Liver (tissue), 9 donors: ENCODE measurements around the gene SLC25A2. TPM values are rescaled to one million over a fixed set of nuclear protein-coding genes. Genes with fewer than 3 reads are reported as not detected.

Experiments
- DNase-seq: peaks from one replicate; pipeline ENCODE4 v3.0.0-alpha.2; 2017; ENCODE audit warnings: low spot score
- H3K27ac ChIP-seq, 2 donors: one replicate each; pipeline ENCODE4 v1.7.0; 2013; ENCODE audit warnings: inconsistent platforms in 2 of 2, low read length in 2 of 2, control low read depth in 1 of 2, low read depth in 1 of 2, mild to moderate bottlenecking in 1 of 2
- H3K27me3 ChIP-seq, 4 donors: one replicate each; pipeline versions ENCODE4 v1.6.1 to v1.7.0; 2013; ENCODE audit warnings: low read length in 3 of 4, inconsistent platforms in 1 of 4, mild to moderate bottlenecking in 1 of 4, moderate library complexity in 1 of 4; ENCODE audit not compliant: control insufficient read depth in 4 of 4, insufficient read depth in 4 of 4
- H3K36me3 ChIP-seq, 4 donors: one replicate each; pipeline versions ENCODE4 v1.6.1 to v1.7.0; 2013; ENCODE audit warnings: low read length in 3 of 4, mild to moderate bottlenecking in 3 of 4, low read depth in 1 of 4, moderate library complexity in 1 of 4; ENCODE audit not compliant: control insufficient read depth in 4 of 4, insufficient read depth in 3 of 4
- H3K4me1 ChIP-seq, 4 donors: one replicate each; pipeline versions ENCODE4 v1.6.1 to v1.7.0; 2013; ENCODE audit warnings: low read length in 3 of 4, mild to moderate bottlenecking in 3 of 4, moderate library complexity in 1 of 4; ENCODE audit not compliant: control insufficient read depth in 4 of 4, insufficient read depth in 4 of 4
- H3K4me3 ChIP-seq, 3 donors: one replicate each; pipeline versions ENCODE4 v1.6.1 to v1.7.0; 2013; ENCODE audit warnings: low read length in 3 of 3, control low read depth in 1 of 3, low read depth in 1 of 3, mild to moderate bottlenecking in 1 of 3
- H3K9ac ChIP-seq, 2 donors: one replicate each; pipeline ENCODE4 v1.7.0; 2013; ENCODE audit warnings: low read length in 2 of 2, mild to moderate bottlenecking in 2 of 2, moderate library complexity in 2 of 2, control low read depth in 1 of 2, low read depth in 1 of 2
- H3K9me3 ChIP-seq, 4 donors: one replicate each; pipeline versions ENCODE4 v1.6.1 to v1.7.0; 2013; ENCODE audit warnings: low read length in 3 of 4; ENCODE audit not compliant: control insufficient read depth in 4 of 4
- CTCF ChIP-seq: fragments of 150-350 bp; IDR thresholded peaks from 2 replicates; pipeline ENCODE4 v1.5.1; 2017; ENCODE audit warnings: improper control_type of control experiment, low read depth, low read length; ENCODE audit not compliant: missing input control
- FOXA2 ChIP-seq: IDR thresholded peaks from 2 replicates; pipeline ENCODE4 v1.6.1; 2016; ENCODE audit warnings: antibody characterized with exemption
- GABPA ChIP-seq, 2 donors: IDR thresholded peaks in 1 of 2; conservative IDR thresholded peaks in 1 of 2; 2 replicates each; pipeline ENCODE4 v1.6.1; 2016; ENCODE audit warnings: antibody characterized with exemption in 2 of 2, mild to moderate bottlenecking in 1 of 2, moderate library complexity in 1 of 2
- JUND ChIP-seq, 2 donors: IDR thresholded peaks; 2 replicates each; pipeline ENCODE4 v1.6.1; 2016; ENCODE audit warnings: antibody characterized with exemption in 2 of 2
- MAX ChIP-seq: IDR thresholded peaks from 2 replicates; pipeline ENCODE4 v1.6.1; 2016; ENCODE audit warnings: antibody characterized with exemption
- NR2F2 ChIP-seq: IDR thresholded peaks from 2 replicates; pipeline ENCODE4 v1.6.1; 2016; ENCODE audit warnings: antibody characterized with exemption
- REST ChIP-seq: IDR thresholded peaks from 2 replicates; pipeline ENCODE4 v1.6.1; 2016; ENCODE audit warnings: antibody characterized with exemption, mild to moderate bottlenecking
- RXRA ChIP-seq, 2 donors: IDR thresholded peaks; 2 replicates each; pipeline ENCODE4 v1.6.1; 2017 to 2018; ENCODE audit warnings: antibody characterized with exemption in 2 of 2, mild to moderate bottlenecking in 1 of 2
- SP1 ChIP-seq: IDR thresholded peaks from 2 replicates; pipeline ENCODE4 v1.6.1; 2018; ENCODE audit warnings: antibody characterized with exemption, mild to moderate bottlenecking
- YY1 ChIP-seq: IDR thresholded peaks from 2 replicates; pipeline ENCODE4 v1.6.1; 2016; ENCODE audit warnings: antibody characterized with exemption, mild to moderate bottlenecking
- ZBTB33 ChIP-seq: IDR thresholded peaks from 2 replicates; pipeline ENCODE4 v1.6.1; 2016; ENCODE audit warnings: antibody characterized with exemption
- whole genome bisulfite sequencing: extraction: QIAGEN DNeasy Blood & Tissue Kit; methylation state at CpG from one replicate; pipeline ENCODE4 v1.1.7; 2013; 5-methylcytosine and 5-hydroxymethylcytosine counted together
- polyA plus RNA-seq, 2 donors: library from polyadenylated mRNA; stranded (reverse) in 1 of 2; unstranded in 1 of 2; fragments of 200-250 nt in 1 of 2; fragments of >200 nt in 1 of 2; fragmentation: Nextera tagmentation in 1 of 2; extraction: Ambion mirVana in 1 of 2; gene quantifications; one replicate each; pipeline versions ENCODE4 v1.2.1 to v1.2.3, GENCODE V29; 2013 to 2015
- total RNA-seq, 2 donors: library from RNA; depleted of rRNA; stranded (reverse); fragments of >200 nt; gene quantifications; one replicate each; pipeline ENCODE4 v1.2.3, GENCODE V29; 2014
- donor health status: healthy.
- donor health status: healthy.
- donor health status: healthy.
- donor health status: healthy.
- donor health status: healthy.

SLC25A2 gene
- total and polyA plus RNA-seq, 4 donors: 0.19 to 0.42 TPM; not detected in 2

GRCh38 chr5:141313711-141314110 is 9.9 kb upstream of the SLC25A2 start:
- no peaks in the 10 kb centered on the region for H3K27me3 ChIP-seq
- peak overlapping the region in 1 of 3 donors; percentile 66 for H3K4me3 ChIP-seq
- H3K27ac ChIP-seq: no peak overlapping the region
- H3K9ac ChIP-seq: no peak overlapping the region
- peaks cover 0 to 20% (median 14%) of the 10 kb centered on the region in 4 donors for H3K36me3 ChIP-seq
- no peaks in the 10 kb centered on the region for H3K4me1 ChIP-seq
- TF ChIP-seq GABPA (IDR thresholded peaks at IDR 0.05 in 1 of 2, conservative IDR thresholded peaks at IDR 0.05 in 1 of 2): no peak
- TF ChIP-seq CTCF: no peak
- no peak for TF ChIP-seq FOXA2
- TF ChIP-seq REST: no peak
- TF ChIP-seq SP1: no peak
- no peak for TF ChIP-seq NR2F2
- no peak for DNase-seq
- peaks cover 36 to 78% (median 59%) of the 10 kb centered on the region in 4 donors for H3K9me3 ChIP-seq

- TF ChIP-seq JUND (IDR thresholded peaks at IDR 0.05) (no peak), MAX (no peak)
- Histone ChIP-seq H3K4me3 (peak overlapping the region in 2 of 3 donors; percentile 12 to 40), H3K36me3 (peaks cover 0 to 6% (median 0%) of the 10 kb centered on the region in 4 donors), H3K27ac (no peak overlapping the region), H3K9me3 (peaks cover 36 to 74% (median 55%) of the 10 kb centered on the region in 4 donors), H3K27me3 (no peaks in the 10 kb centered on the region), H3K9ac (no peak overlapping the region), H3K4me1 (no peaks in the 10 kb centered on the region)
- no peak for DNase-seq
- WGBS: 97% methylated on average over 1 of the region's 1 CpG
Measured at GRCh38 chr5:141306630-141307029, 2.8 kb upstream of the SLC25A2 start.

- Histone ChIP-seq H3K9ac (no peak overlapping the region), H3K4me3 (peak overlapping the region in 1 of 3 donors; percentile 14), H3K27me3 (no peaks in the 10 kb centered on the region), H3K4me1 (no peaks in the 10 kb centered on the region), H3K9me3 (peaks cover 38 to 67% (median 44%) of the 10 kb centered on the region in 4 donors), H3K36me3 (peaks cover 0 to 11% (median 4%) of the 10 kb centered on the region in 4 donors), H3K27ac (no peak overlapping the region)
- TF ChIP-seq RXRA (IDR thresholded peaks at IDR 0.05): no peak
- TF ChIP-seq YY1: no peak
- no peak for TF ChIP-seq GABPA (IDR thresholded peaks at IDR 0.05 in 1 of 2, conservative IDR thresholded peaks at IDR 0.05 in 1 of 2)
- TF ChIP-seq ZBTB33: no peak
- 85% methylated on average over 4 of the region's 4 CpGs for WGBS
- no peak for DNase-seq
Measured at GRCh38 chr5:141298376-141298775, 5.5 kb downstream of the SLC25A2 start.
